DOHH2 (cell line): ENCODE measurements around the gene CYP1A1.

ENCODE experiments used
- EZH2phosphoT487 ChIP-seq: fragments of 200-600 bp; sonication (generic); IDR thresholded peaks from 2 replicates; pipeline ENCODE4 v1.6.1; 2017; ENCODE audit warnings: borderline replicate concordance, mild to moderate bottlenecking, antibody characterized with exemption, low read length, moderate library complexity, mixed read lengths
- TF ChIP-seq, protein P1 (sequence below): fragments of 200-600 bp; sonication (generic); IDR thresholded peaks from one replicate; pipeline ENCODE4 v1.5.1; 2014; ENCODE audit warnings: antibody characterized with exemption, mild to moderate bottlenecking, low read depth, low read length; ENCODE audit not compliant: poor library complexity, severe bottlenecking

DNA sequence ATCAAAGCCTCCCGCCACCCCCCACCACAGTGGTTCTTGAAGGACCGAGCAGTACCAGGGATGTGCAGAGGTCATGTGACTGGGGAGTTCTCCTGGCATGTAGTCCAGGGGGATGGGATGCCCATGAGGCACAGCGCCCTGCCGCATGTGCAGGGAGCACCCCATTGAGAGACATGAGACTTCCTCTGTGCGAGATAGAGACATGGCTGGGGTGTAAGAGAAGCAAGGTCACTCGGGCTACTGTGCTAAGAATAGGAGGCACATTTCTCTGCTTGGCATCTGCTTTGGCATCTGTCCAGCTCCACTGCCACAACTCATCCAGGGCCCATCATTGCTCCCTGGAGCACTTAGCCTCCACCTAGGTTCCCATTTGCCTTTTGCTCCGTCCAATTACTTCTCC lies 2.4 kb upstream of the CYP1A1 start:
- TF ChIP-seq, protein P1, sequence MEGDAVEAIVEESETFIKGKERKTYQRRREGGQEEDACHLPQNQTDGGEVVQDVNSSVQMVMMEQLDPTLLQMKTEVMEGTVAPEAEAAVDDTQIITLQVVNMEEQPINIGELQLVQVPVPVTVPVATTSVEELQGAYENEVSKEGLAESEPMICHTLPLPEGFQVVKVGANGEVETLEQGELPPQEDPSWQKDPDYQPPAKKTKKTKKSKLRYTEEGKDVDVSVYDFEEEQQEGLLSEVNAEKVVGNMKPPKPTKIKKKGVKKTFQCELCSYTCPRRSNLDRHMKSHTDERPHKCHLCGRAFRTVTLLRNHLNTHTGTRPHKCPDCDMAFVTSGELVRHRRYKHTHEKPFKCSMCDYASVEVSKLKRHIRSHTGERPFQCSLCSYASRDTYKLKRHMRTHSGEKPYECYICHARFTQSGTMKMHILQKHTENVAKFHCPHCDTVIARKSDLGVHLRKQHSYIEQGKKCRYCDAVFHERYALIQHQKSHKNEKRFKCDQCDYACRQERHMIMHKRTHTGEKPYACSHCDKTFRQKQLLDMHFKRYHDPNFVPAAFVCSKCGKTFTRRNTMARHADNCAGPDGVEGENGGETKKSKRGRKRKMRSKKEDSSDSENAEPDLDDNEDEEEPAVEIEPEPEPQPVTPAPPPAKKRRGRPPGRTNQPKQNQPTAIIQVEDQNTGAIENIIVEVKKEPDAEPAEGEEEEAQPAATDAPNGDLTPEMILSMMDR: no peak
- TF ChIP-seq EZH2phosphoT487: no peak
